ENCODE results near the gene CALML6. TPM values are rescaled to one million over a fixed set of nuclear protein-coding genes. Genes with fewer than 3 reads are reported as not detected.

The CALML6 gene
- total RNA-seq, 4 donors from 2014 or later, result 0.13 TPM; not detected in 3

DNA sequence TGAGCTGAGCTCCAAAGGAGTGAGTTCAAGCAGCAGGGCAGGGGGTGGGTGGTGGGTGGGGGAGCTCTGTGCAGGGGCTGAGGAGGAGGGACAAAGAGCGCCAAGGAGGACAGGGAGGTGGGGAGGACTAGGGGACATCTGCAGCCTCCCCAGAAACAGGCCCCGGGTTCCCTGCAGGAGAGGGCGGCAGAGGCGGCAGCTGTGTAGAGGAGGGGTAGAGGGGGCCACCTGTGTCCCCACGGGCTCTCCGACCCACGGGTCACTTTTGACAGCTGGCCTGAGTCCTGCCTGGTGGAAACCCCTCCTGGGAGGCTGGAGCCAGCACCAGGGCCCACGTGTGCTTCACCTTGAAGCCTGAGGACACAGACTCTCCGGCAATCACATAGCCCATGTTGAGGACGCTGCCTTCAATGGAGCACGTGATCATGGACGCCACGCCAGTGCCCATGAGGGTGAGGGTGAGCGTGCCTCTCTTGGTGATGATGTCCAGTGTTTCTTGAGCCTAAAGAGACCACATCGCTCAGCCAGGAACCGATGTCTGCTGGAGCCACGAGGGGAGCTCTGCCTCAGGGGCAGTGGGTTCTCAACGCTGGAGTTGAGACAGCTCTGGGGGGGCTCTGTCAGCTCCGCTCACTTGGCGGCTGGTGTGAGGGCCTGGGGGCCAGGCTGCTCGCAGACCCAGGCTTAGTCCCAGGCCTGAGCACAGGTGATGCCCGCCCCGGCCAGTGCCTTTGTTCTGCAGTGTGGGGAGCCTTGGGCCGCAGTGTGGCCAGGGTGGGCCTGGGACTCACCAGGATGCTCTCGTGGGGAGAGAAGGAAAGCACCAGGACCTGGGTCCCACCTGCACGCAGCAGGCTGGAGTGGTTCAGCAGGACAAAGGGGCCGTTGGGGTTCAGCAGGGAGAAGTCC is 10.6 kb downstream of the CALML6 start:
- 75 to 79% methylated on average over 4 to 10 of the region's 27 CpGs for WGBS, 2 donors
- DNase-seq, result no peak
- Histone ChIP-seq H3K27me3 (no peaks in the 10 kb centered on the region), H3K27ac (no peak overlapping the region), H3K4me3 (replicated peaks in 1 of 3) (no peak overlapping the region), H3K36me3 (no peaks in the 10 kb centered on the region), H3K4me1 (no peaks in the 10 kb centered on the region), H3K9me3 (no peaks in the 10 kb centered on the region)
- TF ChIP-seq POLR2A (IDR thresholded peaks at IDR 0.05), result no peak
- TF ChIP-seq, protein P1, sequence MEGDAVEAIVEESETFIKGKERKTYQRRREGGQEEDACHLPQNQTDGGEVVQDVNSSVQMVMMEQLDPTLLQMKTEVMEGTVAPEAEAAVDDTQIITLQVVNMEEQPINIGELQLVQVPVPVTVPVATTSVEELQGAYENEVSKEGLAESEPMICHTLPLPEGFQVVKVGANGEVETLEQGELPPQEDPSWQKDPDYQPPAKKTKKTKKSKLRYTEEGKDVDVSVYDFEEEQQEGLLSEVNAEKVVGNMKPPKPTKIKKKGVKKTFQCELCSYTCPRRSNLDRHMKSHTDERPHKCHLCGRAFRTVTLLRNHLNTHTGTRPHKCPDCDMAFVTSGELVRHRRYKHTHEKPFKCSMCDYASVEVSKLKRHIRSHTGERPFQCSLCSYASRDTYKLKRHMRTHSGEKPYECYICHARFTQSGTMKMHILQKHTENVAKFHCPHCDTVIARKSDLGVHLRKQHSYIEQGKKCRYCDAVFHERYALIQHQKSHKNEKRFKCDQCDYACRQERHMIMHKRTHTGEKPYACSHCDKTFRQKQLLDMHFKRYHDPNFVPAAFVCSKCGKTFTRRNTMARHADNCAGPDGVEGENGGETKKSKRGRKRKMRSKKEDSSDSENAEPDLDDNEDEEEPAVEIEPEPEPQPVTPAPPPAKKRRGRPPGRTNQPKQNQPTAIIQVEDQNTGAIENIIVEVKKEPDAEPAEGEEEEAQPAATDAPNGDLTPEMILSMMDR (IDR thresholded peaks at IDR 0.05), result no peak
- intact Hi-C loops (cut with DNase I), result no loop called here

DNA sequence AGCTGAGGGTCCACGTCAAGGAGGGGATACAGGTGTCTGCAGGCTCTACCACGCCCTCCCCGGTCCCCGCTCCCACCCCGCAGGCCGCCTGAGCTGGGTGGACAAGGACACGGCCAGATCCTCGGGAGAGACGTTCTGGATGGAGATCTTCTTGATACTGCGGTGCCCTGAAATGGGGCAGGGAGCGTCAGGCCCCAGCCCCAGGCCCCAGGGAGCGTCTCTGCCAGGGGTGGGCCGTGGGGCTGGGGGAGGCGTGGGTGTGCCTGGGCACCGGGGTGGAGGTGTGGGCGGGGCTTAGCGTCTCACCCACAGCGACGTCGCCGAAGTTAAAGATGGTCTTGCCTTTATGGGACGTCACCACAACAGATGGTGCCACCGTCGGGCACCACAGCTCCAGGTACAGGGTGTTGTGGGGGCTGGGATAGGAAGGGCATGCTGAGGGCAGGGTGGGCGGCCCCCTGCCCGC is 11.3 kb downstream of the CALML6 start:
- no peaks in the 10 kb centered on the region for H3K36me3 ChIP-seq
- no peak overlapping the region for H3K4me3 ChIP-seq (replicated peaks in 1 of 3)
- H3K27ac ChIP-seq, result no peak overlapping the region
- intact Hi-C loops (cut with DNase I), result no loop called here
- H3K4me1 ChIP-seq, result no peaks in the 10 kb centered on the region
- WGBS, 2 donors, result 82 to 86% methylated on average over 17 to 23 of the region's 26 CpGs
- H3K27me3 ChIP-seq, result no peaks in the 10 kb centered on the region
- TF ChIP-seq POLR2A (IDR thresholded peaks at IDR 0.05), result no peak
- TF ChIP-seq, protein P1 (IDR thresholded peaks at IDR 0.05), result no peak
- no peaks in the 10 kb centered on the region for H3K9me3 ChIP-seq
- no peak for DNase-seq

DNA sequence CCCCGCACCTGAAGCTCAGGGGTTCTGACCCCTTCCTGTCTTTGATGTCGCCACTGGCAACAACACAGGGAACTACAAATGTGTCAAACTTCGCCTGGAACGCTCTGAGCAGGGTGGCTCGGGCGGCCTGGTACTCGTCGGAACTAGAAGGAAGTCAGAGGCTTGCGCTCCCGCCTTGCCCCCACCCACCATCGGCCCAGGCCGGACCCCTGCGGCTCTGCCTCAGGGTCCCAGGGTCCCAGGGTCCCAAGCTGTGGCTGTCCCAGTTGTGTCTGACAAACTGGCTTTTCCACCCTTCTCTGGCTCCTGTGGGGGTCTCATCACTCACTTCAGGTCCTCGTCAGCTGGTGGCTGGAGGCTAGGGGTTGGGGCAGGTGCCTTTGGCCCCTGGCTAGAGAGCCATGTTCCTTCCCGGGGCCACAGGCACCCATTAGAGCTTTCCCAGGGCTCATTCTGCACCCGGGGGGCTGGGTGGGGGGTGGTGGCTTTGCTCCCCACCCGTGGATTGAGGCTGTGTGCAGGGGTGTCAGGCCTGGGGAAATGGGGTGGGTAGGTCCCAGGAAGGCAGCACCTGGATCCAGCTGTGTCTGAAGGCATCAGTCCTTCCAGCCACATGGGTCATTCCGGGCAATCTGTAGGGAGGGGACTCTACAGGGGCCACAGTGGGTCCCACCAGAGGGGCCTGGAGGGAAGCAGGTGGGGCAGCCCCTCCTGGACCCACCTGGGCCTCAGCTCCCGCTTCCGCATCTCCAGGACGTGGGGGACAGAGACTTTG is 12.0 kb downstream of the CALML6 start:
- Histone ChIP-seq H3K27me3 (no peaks in the 10 kb centered on the region), H3K36me3 (no peaks in the 10 kb centered on the region), H3K27ac (no peak overlapping the region), H3K9me3 (no peaks in the 10 kb centered on the region), H3K4me3 (replicated peaks in 1 of 3) (no peak overlapping the region), H3K4me1 (no peaks in the 10 kb centered on the region)
- no peak for DNase-seq
- intact Hi-C loops (cut with DNase I), result no loop called here
- TF ChIP-seq POLR2A (IDR thresholded peaks at IDR 0.05), result no peak
- TF ChIP-seq, protein P1 (IDR thresholded peaks at IDR 0.05), result no peak
- 73 to 88% methylated on average over 12 to 13 of the region's 21 CpGs for WGBS, 2 donors

DNA sequence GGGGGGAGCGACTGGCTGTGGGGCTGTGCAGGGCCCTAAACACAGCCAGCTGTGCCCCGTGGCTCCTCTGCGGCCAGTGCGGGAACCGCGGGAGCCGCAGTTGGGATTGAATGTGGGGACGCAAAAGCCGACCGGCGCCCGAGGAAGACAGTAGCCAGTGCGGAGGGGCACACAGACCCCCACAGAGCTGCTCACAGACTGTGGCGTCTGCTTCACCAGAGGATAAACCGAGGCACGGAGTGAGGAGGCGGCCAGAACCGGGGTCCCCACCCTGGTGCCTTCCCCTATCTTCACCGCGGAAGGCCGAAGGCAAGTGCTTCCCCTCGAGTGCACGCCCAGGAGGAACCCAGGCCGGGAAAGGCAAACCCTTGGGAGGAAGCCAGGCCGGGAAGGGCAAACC is 12.7 kb downstream of the CALML6 start:
- Histone ChIP-seq H3K9me3 (no peaks in the 10 kb centered on the region), H3K36me3 (no peaks in the 10 kb centered on the region), H3K4me1 (no peaks in the 10 kb centered on the region), H3K4me3 (replicated peaks in 1 of 3) (no peak overlapping the region), H3K27me3 (no peaks in the 10 kb centered on the region), H3K27ac (no peak overlapping the region)
- no peak for TF ChIP-seq POLR2A (IDR thresholded peaks at IDR 0.05)
- TF ChIP-seq, protein P1 (IDR thresholded peaks at IDR 0.05), result no peak
- 82 to 91% methylated on average over 13 to 21 of the region's 25 CpGs for WGBS, 2 donors
- intact Hi-C loops (cut with DNase I), result no loop called here
- DNase-seq, result no peak

All from thyroid gland (tissue), 4 donors.